ENCODE results near the gene CHRNA5.
"Not testable (repeated sequence)": the region's sequence is repeated elsewhere in the genome, so short reads cannot be mapped to it uniquely, and the experiment has no call there.

CHRNA5 gene

DNA sequence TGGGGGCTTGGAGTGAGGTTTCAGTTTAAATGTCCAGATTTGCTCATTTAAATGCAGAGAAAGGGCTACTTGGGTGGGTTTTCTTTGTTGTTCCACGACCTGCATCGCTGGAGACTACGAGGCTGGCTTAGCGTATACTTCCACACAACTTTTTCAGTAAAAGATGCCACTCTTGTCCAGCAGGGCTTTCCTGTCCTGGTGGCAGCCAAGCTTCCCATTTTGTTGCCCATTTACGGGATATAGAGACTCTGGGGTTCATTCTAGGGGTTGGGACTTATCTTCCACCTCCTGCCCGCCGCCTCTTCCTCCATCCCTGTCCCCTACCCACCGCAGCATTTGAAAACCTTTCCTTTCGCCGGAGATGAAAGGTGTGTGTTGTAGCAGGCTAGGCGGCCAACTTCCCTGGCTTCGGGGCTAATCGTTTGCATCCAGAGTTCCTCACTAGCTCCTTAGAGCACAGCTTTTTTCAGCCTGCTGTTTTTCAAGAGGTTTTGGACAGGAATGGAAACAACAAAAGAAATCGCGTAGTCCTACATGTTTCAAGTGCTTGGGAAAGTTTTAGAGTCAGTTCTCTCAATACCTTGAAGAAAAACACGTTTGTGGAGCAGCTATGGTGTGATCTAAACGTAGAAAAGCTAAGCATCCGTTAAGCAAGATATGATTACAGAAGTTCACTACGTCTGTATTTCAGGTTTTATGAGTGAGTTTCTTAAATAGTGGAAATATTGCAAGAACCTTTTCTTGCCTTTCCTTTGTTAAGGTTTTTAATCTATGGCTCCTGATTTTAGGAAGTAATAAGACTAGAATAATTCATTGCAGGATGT is 843 bp downstream of the CHRNA5 start:
- peak; percentile 15 for DNase-seq

DNA sequence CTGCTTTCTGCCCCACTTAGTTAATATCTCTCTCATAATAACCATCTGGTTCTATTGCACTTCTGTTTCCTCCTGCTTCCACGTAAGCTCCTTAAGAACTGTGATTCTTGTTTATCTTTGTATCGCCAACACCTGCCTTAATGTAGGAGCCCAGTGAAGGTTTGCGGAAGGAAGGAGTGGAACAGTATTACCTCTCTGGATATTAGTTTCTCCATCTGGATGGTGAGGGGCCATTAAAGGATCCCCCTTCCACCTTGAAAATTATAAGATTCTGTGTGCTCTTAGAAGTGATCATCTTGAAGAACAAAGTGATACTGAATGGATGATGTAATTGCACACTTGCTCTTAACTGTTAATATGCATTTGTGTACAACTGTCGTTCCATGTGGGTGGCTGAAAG is 2.2 kb downstream of the CHRNA5 start:
- no peak for DNase-seq

DNA sequence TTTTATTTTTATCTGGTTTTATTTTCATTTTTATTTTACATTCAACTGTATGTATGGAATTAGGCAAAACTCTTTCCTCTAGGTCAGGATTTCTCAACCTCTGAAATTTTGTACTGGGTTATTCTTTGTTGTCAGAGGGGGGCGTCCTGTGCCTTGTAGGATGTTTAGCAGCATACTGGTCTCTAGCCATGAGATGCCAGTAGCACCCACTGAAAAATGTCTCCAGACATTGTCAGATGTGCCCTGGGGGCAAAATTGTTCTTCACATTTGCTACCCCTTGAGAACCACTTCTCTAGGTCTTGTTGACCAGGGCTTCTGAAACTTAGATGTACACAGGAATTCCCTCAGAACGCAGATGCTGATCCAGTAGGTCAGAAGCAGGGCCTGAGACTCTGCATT is 5.4 kb downstream of the CHRNA5 start:
- DNase-seq: no peak

DNA sequence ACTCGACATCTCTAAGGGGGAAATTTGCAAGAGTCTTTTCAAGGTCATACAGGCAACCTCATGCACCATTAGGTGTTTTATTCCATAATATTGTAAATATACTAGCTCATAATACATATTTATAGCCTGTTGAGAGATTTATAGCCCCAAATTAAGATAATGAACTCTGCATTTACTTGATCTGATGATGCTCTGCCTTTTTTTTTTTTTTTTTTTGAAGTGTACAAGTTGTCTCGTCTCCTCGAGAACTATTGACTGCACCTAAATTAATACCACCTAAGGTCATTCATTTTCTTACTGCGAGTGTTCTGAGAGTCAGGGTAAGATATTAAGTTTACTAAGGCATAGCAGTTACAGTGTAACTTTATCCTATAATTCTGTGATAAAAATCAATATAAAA is 6.1 kb downstream of the CHRNA5 start:
- no peak for DNase-seq

GRCh38 chr15:78573416-78573815 is 8.1 kb downstream of the CHRNA5 start:
- DNase-seq: no peak

- DNase-seq: no peak
Measured at GRCh38 chr15:78574944-78575343, 9.6 kb downstream of the CHRNA5 start.

DNA sequence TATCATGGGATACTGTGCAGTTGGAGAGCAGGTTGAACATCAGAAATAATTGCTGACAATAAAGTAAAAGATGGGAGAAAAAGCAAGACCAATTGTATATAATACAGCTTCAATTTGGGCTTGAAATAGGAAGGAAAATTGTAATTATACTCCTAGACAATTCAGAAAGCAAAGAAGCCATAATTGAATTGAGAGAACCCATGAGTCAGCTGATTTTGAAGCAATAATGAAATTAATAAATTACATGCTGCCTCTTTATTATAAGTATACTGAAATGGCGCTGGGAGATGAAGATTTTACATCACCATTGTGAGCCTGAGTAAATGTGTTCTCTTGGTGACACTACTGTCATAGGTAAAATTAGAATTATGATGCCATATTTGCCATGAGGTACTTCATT is 32.3 kb downstream of the CHRNA5 start:
- no peak for DNase-seq

DNA sequence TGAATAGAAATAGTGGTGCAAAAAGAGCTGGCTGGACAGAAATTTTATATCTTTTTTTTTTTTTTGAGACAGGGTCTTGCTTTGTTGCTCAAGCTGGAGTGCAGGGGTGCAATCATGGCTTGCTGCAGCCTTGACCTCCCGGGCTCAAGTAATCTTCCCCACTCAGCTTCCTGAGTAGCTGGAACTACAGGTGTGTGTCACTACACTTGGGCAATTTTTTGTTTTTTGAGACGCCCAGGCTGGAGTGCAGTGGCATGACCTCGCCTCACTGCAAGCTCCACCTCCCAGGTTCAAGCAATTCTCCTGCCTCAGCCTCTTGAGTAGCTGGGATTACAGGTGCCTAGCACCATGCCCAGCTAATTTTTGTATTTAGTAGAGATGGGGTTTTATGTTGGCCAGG is 33.0 kb downstream of the CHRNA5 start:
- no peak for DNase-seq

- no peak for DNase-seq
Measured at GRCh38 chr15:78599189-78599588, 33.9 kb downstream of the CHRNA5 start.

GRCh38 chr15:78603467-78603866 is 38.1 kb downstream of the CHRNA5 start:
- DNase-seq: no peak

- no peak for DNase-seq
Measured at GRCh38 chr15:78604420-78604819, 39.1 kb downstream of the CHRNA5 start.

DNA sequence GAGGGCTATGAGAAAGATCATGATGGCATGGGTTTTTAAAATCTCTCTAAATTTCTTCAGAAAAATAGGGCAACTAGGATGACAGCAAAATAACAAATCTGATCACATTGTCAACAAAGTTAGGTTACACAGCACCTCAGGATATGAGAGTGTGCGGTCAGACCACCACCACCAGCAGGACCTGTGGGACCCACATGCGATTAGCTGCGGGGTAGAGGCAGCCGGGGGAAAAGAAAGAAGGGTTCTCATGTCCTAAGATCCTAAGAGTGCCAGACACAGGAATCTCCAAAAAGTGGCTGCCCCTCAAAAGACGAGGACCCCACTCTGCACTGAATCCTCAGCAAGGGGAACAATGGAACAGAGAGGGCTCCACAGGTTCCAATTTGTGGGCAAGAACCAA is 39.9 kb downstream of the CHRNA5 start:
- no peak for DNase-seq

GRCh38 chr15:78605680-78606079 is 40.4 kb downstream of the CHRNA5 start:
- no peak for DNase-seq

- not testable (repeated sequence) for DNase-seq
Measured at GRCh38 chr15:78609551-78609950, 44.2 kb downstream of the CHRNA5 start.

GRCh38 chr15:78614021-78614420 is 48.7 kb downstream of the CHRNA5 start:
- no peak for DNase-seq

GRCh38 chr15:78615151-78615589 is 49.9 kb downstream of the CHRNA5 start:
- DNase-seq: no peak

DNA sequence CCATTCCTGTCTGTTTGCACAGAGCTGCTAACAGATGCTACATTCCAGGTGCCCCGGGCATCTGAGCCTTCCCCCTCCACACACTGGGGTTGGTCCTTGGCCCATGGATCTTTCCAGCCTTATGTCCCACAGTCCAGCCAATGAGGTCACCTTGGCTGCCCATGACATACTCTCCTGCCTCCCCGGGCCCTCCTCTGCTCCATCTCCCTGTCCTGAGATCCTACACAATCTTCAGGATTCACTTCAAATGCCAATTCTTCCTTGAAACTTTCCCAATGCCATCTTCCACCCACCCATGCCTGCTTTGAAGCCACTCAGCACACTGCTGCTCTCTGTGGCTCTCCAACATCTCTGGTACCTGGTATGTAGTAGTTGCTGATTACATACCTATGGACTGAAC is 51.2 kb downstream of the CHRNA5 start:
- no peak for DNase-seq

DNA sequence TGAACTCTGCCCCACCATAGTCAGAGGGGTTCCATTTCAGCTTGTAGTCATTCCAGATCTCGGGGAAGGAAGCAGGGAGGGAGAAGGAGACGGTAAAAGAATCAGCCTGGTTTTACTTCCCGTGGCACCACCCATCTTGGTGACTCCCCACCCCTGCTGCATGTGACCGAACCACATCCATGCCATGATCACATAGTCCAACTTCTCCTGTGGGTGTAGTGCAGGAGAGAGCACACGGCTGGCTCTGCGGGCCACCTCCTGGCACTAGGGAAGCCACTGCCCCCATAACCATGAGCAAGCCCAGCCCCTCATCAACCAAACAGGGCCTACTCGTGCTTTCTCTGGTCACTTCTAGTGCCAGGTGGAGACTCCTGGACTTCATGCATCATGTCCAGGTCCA is 51.8 kb downstream of the CHRNA5 start:
- DNase-seq: no peak

DNA sequence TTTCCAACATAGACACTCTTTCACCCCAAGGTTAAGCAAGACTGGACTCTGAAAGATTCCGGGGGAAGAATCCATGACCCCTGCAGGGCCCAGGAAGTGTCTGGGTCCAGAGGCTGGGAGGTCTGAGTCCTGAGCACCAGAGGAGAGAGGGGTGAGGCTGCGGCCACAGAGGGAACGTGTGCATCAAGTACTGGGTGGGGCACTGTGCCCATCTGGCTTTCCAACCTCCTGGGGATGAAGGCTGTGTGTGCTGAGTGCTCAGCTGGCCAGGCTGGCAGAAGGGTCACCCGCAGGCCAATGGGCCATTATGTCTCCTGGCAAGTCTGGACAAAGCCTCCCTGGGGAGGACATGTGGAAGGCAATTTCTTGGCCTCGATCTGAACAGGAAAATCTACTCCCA is 52.2 kb downstream of the CHRNA5 start:
- no peak for DNase-seq

GRCh38 chr15:78618064-78618463 is 52.7 kb downstream of the CHRNA5 start:
- DNase-seq: no peak

GRCh38 chr15:78618490-78618934 is 53.2 kb downstream of the CHRNA5 start:
- peak; percentile 90 for DNase-seq

DNA sequence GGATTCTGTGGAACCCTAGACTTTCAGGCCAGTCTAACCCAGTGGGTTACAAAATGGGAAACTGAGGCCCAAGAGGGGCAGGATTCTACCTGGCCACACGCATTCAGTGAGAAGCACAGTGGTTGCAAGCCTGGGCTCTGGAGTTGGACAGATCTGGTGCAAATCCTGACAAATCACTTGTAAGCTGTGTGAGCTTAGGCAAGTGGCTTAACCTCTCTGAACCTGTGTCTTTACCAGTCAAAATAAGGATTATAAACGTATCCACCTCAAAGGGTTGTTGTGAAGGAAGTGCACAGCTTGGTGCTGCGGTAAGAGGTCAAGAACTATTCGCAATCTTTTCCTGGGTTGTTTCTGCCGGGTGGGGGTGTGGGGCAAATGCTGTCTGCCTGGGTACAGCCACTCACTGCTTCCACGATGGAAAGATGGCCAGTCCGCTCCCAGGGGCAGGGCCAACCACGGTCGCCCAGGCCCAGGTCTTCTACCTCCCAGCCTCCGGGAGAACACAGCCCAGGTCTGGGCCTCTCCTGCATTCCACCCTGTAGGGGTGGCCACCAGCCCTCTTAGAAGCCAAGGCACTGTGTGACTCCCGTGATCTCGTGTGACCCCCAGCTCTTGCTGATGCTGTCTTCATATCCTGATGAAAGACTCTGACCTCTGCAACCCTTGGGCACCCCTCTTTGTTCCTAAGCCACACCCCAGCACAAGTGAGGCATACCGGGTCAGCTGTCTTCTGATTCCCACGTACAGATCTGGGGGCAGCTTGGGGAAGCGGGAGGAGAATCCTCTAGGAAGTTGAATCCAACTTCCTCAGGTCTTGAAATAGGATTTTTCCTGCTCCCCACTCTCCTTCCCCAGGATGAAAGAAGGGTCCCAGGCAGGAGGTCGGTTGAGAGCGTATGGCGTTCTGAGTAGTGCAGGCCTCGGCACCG is 54.0 kb downstream of the CHRNA5 start:
- no peak for DNase-seq

DNA sequence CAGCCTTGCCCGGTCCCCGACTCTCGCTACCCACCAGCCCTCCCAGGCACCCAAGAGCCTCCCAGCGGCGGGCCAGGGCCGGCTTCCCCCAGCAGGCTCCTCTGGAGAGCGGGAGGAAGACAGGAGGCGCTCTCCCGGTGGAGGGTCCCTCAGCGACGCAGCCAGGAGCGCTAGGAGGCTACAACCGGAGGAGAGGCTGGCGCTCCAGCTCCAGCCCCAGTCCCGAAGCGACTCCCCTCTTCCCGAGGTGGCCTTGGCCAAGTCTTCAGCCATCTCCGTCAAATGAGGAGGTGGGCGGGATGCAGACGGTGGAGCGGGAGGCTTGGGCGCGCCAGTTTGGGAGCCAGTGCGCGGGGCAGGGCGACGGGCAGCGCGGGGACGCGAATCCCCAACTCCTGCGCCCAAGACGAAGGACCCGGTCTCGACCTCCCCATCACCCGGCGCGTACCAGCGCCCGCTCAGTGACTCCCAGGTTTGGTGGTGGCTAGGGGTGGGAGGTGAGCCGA is 54.8 kb downstream of the CHRNA5 start:
- DNase-seq: peak; percentile 16
